ENCODE results near the gene HOXB7. TPM values are rescaled to one million over a fixed set of nuclear protein-coding genes. Genes with fewer than 3 reads are reported as not detected.

The HOXB7 gene
- total and polyA plus RNA-seq, 10 of the 15 experiments (the other 5 are each of a cell fraction or from before 2014, with no cell fraction given) = 2.8 to 7.4 (median 4.2) TPM

- 44% methylated on average over 2 of the region's 2 CpGs for WGBS (ENCODE audit: insufficient coverage, insufficient replicate concordance, low lambda C conversion rate, missing lambda C conversion rate)
- SMC1A ChIA-PET (ENCODE audit: uncharacterized antibody, unreplicated experiment) = interaction anchor here (0.6 to 3.0 kb wide), 13 partner anchors 11 to 753 kb away, joined by 3 to 23 read pairs (median 4); no protein-coding TSS in a partner anchor
- RAD21 ChIA-PET (ENCODE audit: unreplicated experiment) = interaction anchor here (0.9 to 2.6 kb wide), 11 partner anchors 24 to 508 kb away, joined by 3 to 13 read pairs (median 6); no protein-coding TSS in a partner anchor
- no peak overlapping the region for H3K9ac ChIP-seq (ENCODE audit: control insufficient read depth, insufficient read depth, low read length)
- no peaks in the 10 kb centered on the region for H3K79me2 ChIP-seq (ENCODE audit: control insufficient read depth, insufficient read depth, low read length)
- BruUV-seq (replicated peaks) = no TSS peak
- peaks cover 0 to 8% of the 10 kb centered on the region in 2 experiments; a peak in 3 of 4 replicates for H3K27me3 ChIP-seq (replicated peaks in 1 of 2; ENCODE audit: control insufficient read depth in 2 of 2, insufficient read depth in 2 of 2, low read length in 1 of 2)
- H3K4me2 ChIP-seq (ENCODE audit: control insufficient read depth, insufficient read depth) = no peak overlapping the region
- FAIRE-seq = no peak
- ATAC-seq = no peak
- CTCF ChIA-PET = interaction anchor here (1.0 to 3.3 kb wide), 13 partner anchors 12 to 329 kb away, joined by 3 to 22 read pairs (median 4); no protein-coding TSS in a partner anchor
- H3K4me3 ChIP-seq = no peak overlapping the region
- H3K36me3 ChIP-seq (ENCODE audit: control insufficient read depth in 2 of 2, insufficient read depth in 2 of 2, low read length in 1 of 2) = no peaks in the 10 kb centered on the region
- no peak overlapping the region for H3K27ac ChIP-seq (ENCODE audit: control insufficient read depth, insufficient read depth)
- no peak overlapping the region for H2AFZ ChIP-seq (ENCODE audit: control insufficient read depth, low read depth, low read length)
- no peak for DNase-seq (ENCODE audit: low read depth, low spot score)
- intact Hi-C loops (cut with micrococcal nuclease; ENCODE audit: unreplicated experiment) (no loop called here), in situ Hi-C loops (cut with MboI) (no loop called here)
- POLR2A ChIA-PET = interaction anchor here (0.6 to 1.1 kb wide), 2 partner anchors 88 to 504 kb away, joined by 3 to 7 read pairs; no protein-coding TSS in a partner anchor
- no peaks in the 10 kb centered on the region for H3K9me3 ChIP-seq (replicated peaks; ENCODE audit: control insufficient read depth, insufficient read depth, low read length)
- H3K4me1 ChIP-seq (ENCODE audit: control insufficient read depth, insufficient read depth, low read length) = no peaks in the 10 kb centered on the region
- no peaks in the 10 kb centered on the region for H4K20me1 ChIP-seq (ENCODE audit: control insufficient read depth, insufficient read depth)
- TF ChIP-seq CBX3 (IDR thresholded peaks at IDR 0.05; ENCODE audit: borderline replicate concordance, low read depth) (no peak), RUNX3 (IDR thresholded peaks at IDR 0.05; ENCODE audit: low read length) (no peak), ZBTB33 (IDR thresholded peaks at IDR 0.05) (no peak), EZH2 (IDR thresholded peaks at IDR 0.05; ENCODE audit: borderline replicate concordance, control insufficient read depth, low read depth, low read length) (no peak), IRF5 (IDR thresholded peaks at IDR 0.05; ENCODE audit: borderline replicate concordance) (no peak), TCF3 (IDR thresholded peaks at IDR 0.05; ENCODE audit: borderline replicate concordance, insufficient read depth, low read depth, low read length) (no peak), ESRRA (IDR thresholded peaks at IDR 0.05; ENCODE audit: low read length) (no peak), YY1 (IDR thresholded peaks at IDR 0.05; ENCODE audit: low read depth, low read length) (no peak)
Measured at GRCh38 chr17:48588528-48588927, 22.3 kb downstream of the HOXB7 start.

Data from GM12878 (cell line).